HTERT RPE-1 (cell line): ENCODE results near the gene NINJ1.
"Not testable (repeated sequence)": the region's sequence is repeated elsewhere in the genome, so short reads cannot be mapped to it uniquely, and the experiment has no call there.

Experiments
- in situ Hi-C: fragments of 300-500 bp; cut with MboI; formaldehyde crosslinking; loops from 4 replicates; pipeline ENCODE4 v1.14.3; 2020; ENCODE audit warnings: low sequenced_read_pairs

NINJ1 gene

DNA sequence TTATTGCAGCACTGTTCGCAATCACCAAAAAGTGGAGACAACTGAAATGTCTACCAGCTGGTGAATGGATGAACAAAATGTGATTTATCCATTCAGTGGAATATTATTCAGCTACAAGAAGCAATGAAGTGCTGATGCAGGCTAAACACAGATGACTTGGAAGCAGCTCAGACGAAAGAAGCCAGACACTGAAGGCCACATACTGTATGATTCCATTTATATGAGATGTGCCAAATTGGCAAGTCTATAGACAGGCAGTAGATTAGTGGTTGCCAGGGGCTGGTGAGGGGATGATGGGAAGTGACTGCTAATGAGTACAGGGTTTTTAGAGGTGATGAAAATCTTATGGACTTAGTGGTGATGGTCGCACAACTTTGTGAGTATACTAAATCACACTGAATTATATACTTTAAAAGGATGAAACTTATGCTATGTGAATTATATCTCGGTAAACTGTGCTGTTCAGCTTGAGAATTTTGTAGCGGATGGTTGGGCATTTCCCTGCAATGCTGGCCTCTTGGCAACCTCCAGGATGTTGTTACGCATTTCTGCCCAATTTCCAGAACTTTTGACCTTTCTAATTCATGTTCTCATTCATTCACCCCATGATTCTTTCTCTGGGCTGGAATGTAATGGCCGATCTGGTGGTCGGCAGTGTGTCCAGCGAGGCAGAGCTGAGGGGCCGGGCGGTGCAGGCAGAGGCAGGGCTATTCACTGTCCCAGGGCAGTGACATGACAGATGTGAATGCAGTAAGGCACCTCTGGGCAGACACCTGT is 27.9 kb upstream of the NINJ1 start:
- in situ Hi-C loops: no loop called here

DNA sequence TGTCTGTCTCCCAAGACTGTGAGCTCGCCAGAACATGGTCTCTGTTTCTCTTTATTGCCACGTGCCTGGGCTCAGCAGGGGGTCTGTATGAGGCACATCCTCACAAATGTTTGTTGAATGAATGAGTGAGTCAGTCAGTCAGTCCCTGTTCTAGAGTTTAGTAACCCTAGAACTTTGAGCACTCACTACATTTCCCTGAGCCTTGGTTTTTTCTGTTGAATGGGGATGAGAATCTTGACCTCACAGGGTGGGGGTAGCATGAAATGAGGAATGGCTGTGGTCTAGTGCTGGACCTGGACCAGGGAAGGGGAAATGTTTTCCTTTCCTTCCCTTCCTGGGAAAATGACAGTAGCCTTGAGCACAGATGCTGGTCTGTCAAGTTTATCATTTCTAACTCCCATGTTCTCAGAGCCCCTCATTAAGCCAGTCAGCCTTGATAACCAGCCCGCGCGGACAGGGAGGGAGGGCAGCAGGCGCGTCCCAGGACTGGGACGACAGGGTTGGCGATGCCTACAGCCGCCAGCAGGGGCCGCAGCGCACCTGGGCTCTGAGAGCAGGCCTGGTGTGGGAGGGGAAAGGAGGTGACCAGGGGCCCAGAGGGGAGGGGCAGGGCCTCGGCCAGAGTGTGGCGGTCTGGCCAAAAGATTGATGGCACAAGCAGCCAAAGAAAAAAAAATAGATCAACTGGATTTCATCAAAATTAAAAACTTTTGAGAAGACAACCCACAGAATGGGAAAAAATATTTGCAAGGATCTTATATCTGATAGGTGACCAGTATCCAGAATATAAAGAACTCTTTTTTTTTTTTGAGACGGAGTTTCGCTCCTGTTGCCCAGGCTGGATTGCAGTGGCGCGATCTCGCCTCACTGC is 25.8 kb upstream of the NINJ1 start:
- in situ Hi-C loops: no loop called here

DNA sequence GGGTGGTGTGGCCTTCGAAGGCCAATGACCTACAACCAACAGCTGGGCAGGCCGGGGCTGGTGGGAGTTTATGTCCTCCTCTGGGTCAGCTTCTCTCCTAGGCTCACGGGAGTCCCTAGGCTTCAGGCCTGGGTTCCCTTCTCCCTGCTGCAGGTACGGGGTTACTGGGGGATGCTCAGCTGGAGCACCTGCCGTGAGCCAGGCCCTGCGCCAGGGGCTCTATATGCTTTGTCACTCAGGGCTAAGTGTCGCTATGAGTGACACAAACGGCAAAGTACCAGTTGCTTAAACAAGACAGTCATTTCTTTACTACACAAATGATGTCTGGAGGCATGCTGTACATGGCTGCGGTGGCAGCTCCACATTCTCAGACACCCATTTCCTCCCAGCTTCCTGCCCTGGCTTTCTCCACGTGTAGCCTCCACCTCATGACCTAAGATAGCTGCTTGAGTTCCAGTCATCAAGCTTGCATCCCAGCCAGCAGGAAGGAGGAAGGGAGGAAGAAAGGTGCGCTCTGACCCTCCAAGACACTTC is 22.5 kb upstream of the NINJ1 start:
- in situ Hi-C loops: no loop called here

DNA sequence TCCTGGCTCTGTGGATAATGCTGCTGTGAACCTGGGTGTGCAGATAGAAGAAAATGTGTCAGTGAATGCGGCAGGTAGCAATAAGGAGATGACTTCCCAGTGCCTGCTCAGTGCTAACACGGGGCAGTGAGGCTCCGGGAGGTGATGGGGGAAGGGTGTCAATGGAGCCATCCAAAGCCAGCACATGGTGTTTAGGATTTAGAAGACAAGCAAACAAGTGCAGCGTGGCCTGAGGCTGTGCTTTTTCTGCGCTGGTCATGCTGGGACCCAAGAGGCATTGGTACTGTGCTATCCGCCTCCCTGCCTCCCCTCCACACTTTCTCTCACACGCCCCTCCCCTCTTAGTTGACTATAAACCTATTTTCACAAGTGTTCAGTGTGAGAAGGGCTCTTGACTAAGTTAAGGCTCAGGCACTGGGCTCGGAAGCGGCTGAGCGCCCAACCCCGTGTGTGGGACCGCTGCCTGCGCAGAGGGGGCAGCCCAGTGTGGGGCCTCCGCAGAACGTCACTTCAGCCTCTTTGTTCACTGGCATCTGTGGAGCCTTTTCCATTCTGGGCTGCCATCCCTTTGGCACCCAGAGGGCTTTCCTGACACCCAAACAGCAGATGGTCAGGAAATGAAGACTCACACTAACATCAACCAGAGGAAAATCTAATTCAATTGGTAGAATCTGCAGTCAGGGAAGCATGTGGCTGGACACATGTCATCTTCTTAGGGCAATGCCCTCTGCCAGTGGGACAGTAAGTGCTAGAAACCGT is 21.8 kb upstream of the NINJ1 start:
- in situ Hi-C loops: no loop called here

DNA sequence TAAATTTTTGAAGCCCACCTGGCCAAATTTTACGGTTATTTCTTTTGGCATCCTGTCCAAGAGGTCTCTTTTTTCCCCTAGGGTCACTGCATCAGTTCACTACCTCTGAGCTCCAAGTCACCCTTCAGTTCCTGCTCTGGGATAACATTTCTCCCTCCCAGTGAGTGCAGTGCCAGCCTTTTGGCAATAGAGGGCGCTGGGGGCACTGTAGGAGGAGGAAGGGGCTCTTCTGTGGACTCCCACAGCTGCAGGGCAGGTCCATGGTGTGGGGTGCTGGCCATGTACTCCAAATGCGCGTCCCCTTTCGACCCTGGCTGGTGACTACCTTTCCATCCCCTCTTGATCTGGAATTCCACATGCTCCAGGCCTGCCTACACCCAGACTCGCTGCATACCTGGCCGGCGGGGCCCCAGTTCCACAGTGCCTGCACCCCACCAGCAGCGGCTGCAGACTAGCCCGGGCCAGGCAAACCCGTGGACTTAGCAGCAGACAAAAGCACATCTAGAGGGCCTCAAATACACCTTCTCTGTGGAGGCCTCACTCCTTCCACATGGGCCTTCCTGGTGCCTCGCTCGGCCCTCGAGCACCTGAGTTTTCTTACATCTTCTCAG is 20.3 kb upstream of the NINJ1 start:
- in situ Hi-C loops: no loop called here

DNA sequence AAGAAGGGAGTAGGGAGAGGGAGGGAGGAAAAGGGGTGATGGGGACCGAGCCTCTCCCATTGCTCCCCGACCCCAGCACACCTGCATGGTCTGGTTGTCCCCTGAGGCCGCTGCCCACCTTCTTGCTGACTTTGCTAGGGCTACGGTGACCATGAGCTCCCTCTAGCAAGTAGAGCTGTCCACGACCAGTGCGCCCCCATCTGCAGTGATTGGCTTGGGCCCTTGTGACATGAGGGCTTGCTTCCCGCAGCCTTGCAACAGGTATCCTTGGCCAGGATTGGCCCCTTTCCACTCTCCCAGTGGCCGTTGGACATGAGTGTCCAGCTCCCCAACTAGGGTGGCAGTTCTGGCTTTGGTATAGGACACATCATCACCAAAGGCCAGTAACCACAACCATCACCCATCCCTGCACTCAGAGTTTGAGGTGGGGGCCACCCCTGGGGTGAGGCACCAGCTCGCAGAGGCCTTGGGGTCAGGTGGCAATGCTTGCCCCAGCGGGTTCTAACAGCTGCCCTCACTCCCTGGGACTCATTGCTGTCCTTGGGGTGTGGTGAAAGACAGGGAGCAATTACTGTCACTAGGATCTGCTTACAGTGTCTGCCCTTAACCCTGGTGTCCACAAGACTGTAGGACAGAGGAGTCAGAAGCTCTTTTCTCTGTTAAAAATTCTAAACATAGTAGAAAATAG is 17.2 kb upstream of the NINJ1 start:
- in situ Hi-C loops: no loop called here

DNA sequence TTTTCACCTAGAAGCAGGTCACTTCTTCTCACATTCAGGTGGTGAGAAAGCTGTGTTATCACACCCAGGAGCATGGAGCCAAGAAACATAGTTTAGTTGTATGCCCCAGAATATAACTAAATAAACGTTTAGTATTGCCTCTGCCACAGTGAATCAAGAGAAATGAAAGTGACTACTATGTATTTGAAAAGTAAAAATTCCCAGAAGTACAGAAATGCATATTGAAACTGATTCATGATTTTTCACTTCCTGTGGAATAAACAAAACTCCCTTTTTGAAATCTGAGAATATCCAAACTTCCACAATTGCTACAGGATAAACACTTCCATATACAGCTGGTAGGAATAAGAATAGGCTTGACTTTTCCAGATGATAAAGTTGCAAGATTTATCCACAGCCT is 15.3 kb upstream of the NINJ1 start:
- in situ Hi-C loops: no loop called here

DNA sequence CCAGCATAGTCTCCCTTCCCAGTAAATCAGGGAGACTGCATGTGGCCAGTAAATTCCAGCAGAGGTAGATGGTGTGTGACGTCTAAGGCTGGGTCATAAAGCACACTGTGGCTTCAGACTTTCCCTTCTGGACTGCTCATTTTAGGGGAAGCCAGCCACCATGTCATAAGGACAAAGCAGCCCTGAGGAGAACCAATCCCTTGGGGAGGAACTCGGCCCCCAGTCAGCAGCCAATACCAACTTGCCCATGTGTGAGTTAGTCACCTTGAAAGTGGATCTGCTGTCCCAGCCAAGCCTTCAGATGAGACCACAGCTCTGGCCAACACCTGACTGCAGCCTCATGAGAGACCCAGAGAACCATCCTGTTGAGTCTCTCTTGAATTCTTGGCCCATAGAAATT is 14.7 kb upstream of the NINJ1 start:
- in situ Hi-C loops: no loop called here

DNA sequence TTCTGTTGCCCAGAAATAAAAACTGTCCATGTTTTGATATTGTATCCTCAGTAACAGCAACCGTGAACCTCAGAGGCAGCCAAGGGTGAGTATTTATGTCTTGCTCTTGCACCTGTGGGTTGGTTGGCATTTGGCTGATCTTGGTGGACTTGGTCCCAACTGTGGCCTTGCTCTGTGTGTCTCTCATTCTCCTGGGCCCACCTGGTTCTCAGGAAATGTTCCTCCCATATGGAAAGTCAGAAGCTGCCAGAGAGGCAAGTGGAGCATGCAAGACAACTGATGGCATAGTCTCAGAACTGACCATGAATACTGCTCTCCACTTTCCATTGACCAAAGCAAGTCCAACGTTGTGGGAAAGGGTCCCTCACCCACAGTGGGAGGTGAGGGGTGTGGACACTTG is 13.6 kb upstream of the NINJ1 start:
- in situ Hi-C loops: no loop called here

DNA sequence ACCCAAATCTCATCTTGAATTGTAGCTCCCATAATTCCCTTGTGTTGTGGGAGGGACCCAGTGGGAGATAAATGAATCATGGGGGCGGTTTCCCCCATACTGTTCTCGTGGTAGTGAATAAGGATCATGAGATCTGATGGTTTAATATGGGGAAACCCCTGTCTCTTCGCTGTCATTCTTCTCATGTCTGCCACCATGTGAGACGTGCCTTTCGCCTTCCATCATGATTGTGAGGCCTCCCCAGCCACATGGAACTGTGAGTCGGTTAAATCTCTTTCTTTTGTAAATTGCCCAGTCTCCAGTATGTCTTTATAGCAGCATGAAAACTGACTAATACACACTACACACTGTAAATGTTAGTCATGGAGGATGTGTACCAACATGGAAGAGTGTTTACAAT is 12.6 kb upstream of the NINJ1 start:
- in situ Hi-C loops: not testable (repeated sequence)

DNA sequence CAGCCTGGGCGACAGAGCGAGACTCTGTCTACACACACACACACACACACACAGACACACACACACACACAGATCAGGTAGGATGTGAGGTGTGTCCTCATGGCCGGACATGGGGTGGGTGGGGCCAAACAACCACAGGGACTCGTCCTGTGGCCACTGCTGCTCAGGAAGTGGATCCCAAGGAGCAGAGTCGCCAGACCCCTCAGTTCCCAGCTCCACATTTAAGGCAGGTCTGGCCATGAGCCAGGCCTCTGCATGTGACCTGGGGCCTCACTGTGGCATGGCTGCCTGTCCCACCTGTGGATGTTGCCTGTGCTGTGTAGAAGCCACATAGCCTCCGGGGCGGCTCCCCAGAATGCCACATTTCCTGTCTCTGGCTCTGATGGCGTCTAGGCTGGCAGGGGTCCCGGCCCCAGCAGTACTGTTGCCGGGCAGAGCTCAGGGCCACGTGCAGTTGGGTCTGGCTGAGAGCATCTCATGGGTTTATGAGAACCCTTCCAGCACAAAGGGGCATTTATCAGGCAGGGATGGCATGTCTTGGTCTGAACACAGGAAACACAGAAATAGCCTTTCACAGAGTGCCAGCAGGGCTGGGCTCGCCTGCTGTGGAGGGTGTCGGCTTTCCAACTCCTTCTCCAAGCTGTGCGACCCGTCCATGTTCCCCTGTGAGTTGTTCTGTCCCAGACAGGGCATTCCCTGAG is 9.9 kb upstream of the NINJ1 start:
- in situ Hi-C loops: no loop called here

DNA sequence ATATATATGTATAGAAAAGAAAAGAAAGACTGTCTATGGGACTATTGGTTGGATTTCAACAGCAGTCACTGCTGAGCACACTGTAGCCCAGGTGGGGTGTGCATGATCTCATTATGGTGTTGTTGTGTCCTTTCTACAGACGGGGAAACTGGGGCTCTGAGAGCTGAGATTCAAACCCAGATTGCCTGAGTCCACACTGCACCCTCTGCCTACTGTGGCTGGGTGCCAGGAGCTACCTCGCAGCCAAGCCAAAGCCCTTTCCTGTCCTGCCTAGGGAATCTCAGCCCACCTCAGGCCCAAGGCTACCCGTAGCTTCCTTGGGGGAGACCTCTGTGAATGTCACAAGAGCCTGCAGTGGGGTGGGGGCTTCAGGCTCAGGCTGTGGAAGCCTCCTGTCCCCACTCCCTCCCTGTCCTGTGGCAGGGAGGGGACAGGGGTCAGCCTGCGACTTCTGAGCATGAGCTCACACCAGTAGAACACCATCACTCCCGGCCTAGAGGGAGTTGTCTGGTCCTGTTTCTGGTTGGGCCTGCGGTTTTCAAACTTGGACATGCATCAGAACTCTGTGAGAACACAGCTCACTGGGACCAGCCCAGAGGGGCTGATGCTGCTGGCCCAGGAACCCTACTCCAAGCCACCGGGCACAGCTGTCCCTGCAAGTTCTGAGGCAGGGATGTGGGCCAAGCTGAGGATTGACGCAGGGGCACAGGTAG is 7.9 kb upstream of the NINJ1 start:
- in situ Hi-C loops: no loop called here

DNA sequence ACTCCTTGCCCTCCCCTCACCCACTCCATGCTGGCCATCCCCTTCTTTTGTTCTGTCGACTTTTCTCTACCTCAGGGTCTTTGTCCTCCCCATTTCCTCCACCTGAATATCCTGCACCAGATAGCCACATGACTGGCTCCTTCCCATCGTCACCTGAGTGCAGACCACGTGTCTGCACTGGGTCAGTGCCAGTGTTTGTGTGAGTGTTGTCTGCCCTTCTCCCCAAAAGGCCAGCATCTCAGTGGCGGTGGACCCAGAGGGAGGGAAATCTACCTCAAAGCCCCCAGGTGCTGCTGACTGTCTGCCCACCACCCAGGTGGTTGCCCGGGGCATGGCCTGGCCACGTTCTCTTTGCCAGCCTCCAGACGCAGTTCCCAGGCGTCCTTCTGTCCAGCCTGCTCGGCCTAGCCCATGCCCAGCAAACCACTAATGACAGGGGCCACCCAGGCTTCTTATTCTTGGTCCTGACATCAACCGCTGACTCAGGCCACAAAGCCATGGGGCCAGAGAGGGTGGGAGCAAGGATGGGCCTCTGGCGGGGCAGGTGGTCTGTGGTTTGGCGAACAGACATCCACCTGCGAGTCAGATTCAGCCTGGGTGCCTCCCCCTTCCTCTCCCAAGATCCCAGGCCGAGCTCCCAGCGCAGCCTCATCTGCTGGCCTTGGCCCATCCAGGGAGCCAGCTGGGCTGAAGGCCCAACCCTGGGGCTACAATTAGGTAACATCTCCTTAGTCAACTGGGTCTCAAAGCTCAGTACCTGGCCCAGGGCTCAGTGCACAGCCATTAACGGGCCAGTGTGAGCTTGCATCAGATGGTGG is 5.5 kb upstream of the NINJ1 start:
- in situ Hi-C loops: no loop called here

DNA sequence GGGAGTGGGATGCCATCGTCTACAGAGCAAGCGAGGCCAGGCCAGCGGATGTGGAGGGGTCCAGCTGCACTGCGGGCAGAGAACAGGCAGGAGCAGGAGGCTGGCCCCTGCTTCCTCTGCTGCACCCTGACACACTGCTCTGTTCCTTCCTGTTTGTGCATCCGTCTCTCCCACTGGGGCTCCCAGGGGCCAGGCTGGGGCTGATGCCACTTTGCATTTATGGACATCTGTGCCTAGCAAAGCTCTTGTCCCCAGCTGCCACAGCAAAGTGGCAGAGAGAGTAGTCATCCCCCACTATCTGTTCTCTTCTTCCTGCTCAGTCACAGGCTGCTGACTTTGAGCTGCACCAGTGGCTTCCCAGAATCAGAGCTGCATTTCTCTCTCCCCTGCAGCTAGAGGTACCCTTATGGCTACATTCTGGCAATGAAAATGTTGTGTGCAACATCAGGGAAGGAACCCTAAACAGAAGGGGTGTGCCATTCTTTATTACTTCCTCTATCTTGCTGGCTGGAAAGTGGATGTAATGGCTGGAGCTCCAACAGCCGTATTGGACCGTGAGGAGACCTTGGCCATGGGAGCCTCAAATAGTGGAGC is 4.2 kb upstream of the NINJ1 start:
- in situ Hi-C loops: no loop called here

DNA sequence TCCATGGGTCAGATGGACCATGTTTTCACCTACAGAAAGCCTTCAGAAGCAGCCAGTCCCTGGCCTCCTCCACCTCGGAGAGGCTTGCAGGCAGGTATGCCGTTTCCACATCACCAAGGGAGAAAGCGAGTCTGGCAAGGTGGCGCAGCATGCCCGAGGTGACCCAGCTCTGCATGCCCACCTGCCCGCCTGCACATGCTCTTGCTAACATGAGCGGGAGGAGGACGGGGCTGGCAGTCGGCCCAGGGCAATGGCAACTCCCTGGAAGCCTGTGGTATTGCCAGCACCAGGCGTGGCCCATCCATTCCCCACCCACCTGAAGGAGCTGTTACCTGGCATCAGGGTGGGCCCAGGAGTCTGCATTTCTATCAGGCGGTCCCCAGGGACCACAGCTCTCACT is 3.3 kb upstream of the NINJ1 start:
- in situ Hi-C loops: no loop called here

DNA sequence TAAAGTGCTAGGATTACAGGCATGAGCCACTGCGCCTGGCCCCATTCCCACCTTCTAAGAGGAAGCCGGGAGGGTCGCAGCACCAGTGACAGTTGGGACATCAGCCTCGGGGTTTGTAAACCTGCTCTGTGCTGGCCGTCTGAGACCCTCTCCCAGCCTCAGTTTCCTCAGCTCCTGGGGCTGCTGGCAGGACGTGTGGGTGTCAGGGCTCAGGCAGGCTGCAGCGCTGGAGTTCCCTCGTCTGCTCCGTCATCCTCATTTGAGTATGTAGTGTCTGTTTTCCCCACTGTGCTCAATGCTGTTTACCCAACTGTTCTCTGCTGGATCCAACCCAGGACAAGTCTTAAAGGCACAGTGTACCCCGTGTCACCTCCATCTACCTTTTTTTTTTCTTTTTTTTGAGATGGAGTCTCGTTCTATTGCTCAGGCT is 2.0 kb upstream of the NINJ1 start:
- in situ Hi-C loops: no loop called here

DNA sequence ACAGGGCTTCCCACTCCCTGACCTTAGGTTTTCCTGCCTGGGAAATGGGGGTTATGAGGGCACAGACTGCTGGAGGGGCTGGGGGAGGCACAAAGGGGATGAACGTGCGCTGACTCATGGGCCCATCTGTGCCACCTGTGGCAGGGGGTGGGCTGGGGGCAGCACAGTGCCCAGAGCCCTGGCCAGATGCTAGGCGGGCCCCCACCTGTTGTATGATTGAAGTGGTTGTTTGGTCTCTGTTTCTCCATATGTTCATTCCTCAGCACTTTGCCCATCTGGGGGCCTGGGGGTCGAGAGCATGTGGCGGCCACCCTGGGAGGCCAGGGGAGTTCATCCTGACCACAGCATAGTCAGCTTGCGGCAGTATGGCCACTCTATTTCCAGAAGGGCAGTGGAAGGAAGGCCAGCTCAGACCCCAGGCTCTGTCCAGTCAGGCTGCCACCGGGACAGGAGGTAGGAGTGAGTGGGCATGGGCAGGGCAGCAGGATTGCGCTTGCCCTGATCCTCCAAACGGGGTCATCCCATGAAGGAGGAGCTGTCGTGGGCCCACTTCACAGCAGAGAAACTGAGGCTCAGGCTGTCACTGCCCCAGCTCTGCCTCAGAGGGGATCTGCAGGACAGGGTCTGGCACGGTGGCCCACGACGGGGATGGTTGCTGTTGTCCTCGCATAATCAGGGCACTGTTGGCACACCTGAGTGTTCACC is 841 bp upstream of the NINJ1 start:
- in situ Hi-C loops: no loop called here
